GM12801 (cell line): Measurements from ENCODE around the gene SLC44A3.

Experiments
- TF ChIP-seq, protein P1 (sequence below): IDR thresholded peaks from one replicate; pipeline ENCODE4 v1.5.1; 2011; ENCODE audit warnings: control low read depth; ENCODE audit not compliant: insufficient read length; ENCODE audit errors: extremely low read depth

Gene SLC44A3

GRCh38 chr1:94927405-94928175, 107.4 kb downstream of the SLC44A3 start:
- TF ChIP-seq, protein P1, sequence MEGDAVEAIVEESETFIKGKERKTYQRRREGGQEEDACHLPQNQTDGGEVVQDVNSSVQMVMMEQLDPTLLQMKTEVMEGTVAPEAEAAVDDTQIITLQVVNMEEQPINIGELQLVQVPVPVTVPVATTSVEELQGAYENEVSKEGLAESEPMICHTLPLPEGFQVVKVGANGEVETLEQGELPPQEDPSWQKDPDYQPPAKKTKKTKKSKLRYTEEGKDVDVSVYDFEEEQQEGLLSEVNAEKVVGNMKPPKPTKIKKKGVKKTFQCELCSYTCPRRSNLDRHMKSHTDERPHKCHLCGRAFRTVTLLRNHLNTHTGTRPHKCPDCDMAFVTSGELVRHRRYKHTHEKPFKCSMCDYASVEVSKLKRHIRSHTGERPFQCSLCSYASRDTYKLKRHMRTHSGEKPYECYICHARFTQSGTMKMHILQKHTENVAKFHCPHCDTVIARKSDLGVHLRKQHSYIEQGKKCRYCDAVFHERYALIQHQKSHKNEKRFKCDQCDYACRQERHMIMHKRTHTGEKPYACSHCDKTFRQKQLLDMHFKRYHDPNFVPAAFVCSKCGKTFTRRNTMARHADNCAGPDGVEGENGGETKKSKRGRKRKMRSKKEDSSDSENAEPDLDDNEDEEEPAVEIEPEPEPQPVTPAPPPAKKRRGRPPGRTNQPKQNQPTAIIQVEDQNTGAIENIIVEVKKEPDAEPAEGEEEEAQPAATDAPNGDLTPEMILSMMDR: no peak

- TF ChIP-seq, protein P1: no peak
These were observed 108.3 kb downstream of the SLC44A3 start for GRCh38 chr1:94928293-94928939.

GRCh38 chr1:94929351-94930217, 109.4 kb downstream of the SLC44A3 start:
- TF ChIP-seq, protein P1: no peak

DNA sequence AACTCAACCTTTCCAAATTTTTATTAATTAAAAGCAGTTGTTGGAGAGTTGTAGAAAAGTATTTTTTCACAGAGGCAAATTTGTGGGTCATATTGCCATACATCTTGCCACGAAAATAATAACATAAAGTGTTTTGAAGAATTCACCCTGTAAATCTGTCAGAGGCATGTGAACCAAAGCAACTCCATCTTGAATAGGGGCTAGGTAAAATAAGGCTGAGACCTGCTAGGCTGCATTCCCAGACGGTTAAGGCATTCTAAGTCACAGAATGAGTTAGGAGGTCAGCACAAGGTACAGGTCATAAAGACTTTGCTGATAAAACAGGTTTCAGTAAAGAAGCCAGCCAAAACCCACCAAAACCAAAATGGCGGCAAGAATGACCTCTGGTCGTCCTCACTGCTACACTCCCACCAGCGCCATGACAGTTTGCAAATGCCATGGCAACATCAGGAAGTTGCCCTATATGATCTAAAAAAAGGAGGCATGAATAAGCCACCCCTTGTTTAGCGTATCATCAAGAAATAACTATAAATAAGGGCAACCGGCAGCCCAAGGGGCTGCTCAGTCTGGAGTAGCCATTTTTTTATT, 111.2 kb downstream of the SLC44A3 start:
- TF ChIP-seq, protein P1: no peak

GRCh38 chr1:94934551-94934950, 114.4 kb downstream of the SLC44A3 start:
- TF ChIP-seq, protein P1: no peak

- TF ChIP-seq, protein P1: no peak
These were observed 114.9 kb downstream of the SLC44A3 start for GRCh38 chr1:94935034-94935433.

DNA sequence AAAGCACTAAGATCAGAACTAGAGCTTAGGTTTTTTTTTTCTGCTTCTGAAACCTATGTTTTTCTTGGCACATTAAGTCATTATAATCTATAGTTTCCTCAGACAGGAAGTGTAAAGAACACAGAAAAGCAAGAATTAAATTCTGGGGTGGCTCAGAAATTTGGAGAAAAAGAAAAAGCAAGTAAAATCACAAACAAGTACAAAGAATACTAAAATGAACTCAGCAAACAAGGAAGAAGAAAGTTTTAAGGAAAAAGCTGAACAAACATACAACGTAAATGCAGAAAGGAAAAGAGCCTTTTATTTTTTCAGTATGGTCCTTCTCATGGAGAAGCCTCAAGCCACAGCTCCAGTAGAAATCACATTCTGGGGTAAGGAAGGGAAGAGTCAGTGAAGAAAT, 115.3 kb downstream of the SLC44A3 start:
- TF ChIP-seq, protein P1: no peak
